GM18870 (cell line): ENCODE measurements around the gene CD84.
"Not testable (repeated sequence)": the region's sequence is repeated elsewhere in the genome, so short reads cannot be mapped to it uniquely, and the experiment has no call there.

Source experiments
- ATAC-seq: cut with Tn5 transposase; IDR thresholded peaks from one replicate; pipeline ENCODE4 v1.9.1; 2021; ENCODE audit warnings: moderate library complexity; ENCODE audit not compliant: unreplicated experiment

CD84 gene

DNA sequence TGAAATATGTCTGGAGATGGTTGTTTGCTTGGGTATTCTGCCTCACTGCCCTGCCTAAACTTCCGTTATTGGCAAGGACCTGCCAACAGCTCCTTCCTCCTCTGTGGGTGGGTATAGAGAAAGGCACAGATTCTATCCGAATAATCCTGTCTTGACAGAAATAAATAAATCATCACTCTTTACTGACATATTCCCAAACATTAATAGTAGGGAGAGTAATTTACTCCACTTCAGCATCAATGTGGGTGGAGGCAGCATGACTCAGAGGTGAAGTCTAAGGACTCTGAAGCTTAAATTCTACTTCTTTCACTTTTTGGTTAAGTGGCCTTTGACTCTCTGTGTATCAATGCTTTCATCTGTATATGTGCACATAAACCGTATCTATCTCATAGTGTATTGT lies 2.9 kb downstream of the CD84 start:
- ATAC-seq, result no peak

DNA sequence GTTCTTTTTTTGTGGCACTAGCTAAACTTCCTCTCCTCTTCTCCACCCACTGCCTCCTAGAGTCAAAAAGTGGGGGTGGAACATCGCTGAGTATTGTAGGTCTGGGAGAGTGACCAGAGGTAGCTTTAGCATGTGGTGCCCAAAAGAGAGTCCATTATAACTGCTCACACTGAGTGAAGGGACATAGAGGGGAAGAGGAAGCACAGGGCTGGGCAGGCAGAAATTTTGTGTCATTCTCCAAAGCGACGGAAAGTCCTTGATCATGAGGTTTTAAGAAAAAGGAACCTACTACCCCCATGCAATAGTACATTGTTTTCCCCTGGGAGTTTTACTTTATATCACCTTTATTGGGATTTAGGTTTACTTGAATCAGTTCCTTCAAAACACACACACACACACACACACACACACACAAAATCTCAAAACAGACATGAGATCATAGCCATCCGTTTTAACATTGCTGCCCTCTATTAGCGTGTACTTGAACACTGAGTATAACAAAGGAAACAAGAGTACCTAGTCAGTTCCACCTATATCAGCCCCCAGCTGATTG lies 4.1 kb downstream of the CD84 start:
- ATAC-seq, result no peak

- no peak for ATAC-seq
Observed at GRCh38 chr1:160570840-160571239, 8.5 kb downstream of the CD84 start.

DNA sequence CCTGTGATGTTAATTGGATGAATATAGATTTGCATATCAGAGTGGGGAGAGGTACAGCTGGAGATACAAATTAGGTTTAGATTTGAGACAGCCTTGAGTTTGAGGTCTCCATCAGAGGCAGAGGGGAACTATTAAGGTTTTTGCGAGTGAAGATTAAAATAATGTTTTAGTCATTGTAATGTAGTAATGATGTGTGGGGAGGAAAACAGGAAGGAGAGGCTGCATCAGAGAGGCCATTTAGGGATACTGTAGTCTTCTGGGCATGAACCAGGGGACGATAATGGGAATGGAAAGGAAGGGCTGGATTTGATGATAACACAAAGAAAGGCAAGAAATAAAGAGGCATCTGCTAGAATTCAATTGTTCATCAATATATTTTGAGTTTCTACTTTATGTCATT lies 9.5 kb downstream of the CD84 start:
- no peak for ATAC-seq

- ATAC-seq, result peak; percentile 60
Observed at GRCh38 chr1:160567858-160568682, 11.2 kb downstream of the CD84 start.

- no peak for ATAC-seq
Observed at GRCh38 chr1:160567341-160567740, 12.0 kb downstream of the CD84 start.

GRCh38 chr1:160565564-160565963 lies 13.7 kb downstream of the CD84 start:
- ATAC-seq, result no peak

GRCh38 chr1:160563230-160563629 lies 16.1 kb downstream of the CD84 start:
- ATAC-seq, result not testable (repeated sequence)

DNA sequence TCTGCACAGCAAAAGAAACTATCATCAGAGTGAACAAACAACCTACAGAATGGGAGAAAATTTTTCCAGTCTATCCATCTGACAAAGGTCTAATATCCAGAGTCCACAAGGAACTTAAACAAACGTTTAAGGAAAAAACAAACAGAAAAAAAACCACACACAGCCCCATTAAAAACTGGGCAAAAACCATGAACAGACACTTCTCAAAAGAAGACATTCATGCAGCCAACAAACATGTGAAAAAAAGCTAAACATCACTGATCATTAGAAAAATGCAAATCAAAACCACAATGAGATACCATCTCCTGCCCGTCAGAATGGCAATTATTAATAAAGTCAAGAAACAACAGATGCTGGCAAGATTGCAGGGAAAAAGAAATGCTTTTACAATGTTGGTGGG lies 16.6 kb downstream of the CD84 start:
- not testable (repeated sequence) for ATAC-seq

GRCh38 chr1:160560806-160561205 lies 18.5 kb downstream of the CD84 start:
- no peak for ATAC-seq

DNA sequence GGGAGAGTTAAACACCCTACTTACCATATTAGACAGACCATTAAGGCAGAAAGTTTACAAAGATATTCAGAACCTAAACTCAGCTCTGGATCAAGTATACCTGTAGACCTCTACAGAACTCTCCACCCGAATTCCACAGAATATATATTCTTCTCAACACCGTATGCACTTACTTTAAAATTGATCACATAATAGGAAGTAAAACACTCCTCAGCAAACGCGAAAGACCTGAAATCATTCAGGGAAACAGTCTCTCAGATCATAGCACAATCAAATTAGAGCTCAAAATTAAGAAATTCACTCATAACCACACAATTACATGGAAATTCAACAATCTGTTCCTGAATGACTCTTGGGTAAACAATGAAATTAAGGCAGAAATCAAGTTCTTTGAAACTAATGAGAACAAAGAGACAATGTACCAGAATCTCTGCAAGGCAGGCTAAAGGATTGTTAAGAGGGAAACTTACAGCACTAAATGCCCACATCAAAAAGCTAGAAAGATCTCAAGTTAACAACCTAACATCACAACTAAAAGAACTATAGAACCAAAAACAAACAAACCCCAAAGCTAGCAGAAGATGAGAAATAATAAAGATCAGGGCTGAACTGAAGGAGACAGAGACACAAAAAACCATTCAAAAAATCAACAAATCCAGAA lies 19.1 kb downstream of the CD84 start:
- no peak for ATAC-seq

- ATAC-seq, result not testable (repeated sequence)
Observed at GRCh38 chr1:160559437-160559836, 19.9 kb downstream of the CD84 start.

- no peak for ATAC-seq
Observed at GRCh38 chr1:160558660-160559380, 20.5 kb downstream of the CD84 start.

DNA sequence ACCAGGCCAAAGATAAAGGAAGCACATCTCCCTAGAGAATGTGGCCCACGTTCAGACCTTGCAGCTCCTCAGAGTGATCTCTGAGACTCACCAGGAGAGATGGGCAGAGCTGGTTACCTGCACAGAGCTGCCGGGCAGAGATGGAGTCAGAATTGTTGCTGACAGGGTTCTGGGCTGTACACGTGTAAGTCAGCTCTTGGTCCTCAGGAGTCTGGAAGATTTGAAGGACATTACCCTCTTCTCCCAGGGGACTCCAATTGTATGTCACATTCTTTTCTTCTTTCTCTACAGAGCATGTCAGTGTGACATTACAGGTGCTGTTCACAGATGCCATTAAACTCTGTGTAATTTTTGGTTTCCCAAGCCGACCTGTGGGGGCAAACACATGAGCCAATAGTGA lies 25.5 kb downstream of the CD84 start:
- ATAC-seq, result no peak

DNA sequence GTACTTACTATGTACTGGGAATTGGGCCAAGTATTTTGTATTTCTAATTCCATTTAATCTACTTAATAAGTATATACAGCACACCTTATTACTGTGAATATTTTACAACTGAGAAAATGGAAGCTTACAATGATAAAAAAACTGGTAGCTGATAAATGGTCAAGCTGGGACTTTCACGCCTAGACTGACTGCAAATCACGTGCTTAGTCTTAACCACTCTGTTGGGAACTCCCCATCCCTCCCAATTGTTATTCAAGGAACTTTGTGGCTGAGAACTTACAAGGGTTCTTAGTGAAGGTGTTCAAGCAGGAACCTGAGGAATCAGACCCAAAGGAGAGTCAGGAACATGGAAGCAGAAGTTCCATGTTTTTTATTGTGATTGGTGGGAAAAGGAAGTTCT lies 26.9 kb downstream of the CD84 start:
- no peak for ATAC-seq

DNA sequence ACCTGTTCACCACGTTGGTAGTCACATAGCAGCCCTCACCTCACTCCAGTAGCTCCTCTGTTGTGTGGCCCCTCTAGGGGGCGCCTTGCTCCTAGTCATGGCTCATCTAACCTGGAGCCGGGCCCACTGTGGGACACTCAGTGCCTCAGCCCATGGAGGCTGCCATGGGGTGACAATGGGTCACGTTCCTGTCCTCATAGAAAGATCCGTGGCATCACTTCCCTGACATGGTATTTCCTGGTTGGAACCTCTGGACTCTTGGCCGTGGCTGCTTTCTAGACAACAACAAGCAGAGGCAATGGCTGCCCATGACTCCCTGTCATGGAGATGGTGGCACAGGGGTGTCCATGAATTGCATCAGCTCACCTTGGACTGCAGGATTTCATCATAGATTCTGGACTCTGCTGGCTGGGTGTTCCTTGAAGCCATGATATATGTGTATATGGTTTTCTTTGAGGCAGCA lies 28.7 kb downstream of the CD84 start:
- no peak for ATAC-seq

DNA sequence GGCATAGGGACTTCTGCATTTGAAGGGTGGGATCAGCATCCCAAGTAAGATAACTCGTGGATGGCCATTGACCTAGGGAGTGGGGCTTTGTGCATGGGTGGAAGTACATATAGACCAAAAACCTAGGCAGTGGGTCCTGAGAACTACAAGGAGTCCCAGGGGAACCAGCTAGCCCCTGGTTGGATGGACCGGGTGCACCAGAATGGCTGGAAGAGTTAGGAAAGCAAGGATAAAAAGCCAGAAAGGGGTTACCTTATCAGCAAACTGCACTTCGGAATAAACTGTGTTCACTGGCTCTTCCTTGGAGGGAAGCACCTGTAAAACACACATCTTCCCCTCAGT lies 29.7 kb downstream of the CD84 start:
- no peak for ATAC-seq

DNA sequence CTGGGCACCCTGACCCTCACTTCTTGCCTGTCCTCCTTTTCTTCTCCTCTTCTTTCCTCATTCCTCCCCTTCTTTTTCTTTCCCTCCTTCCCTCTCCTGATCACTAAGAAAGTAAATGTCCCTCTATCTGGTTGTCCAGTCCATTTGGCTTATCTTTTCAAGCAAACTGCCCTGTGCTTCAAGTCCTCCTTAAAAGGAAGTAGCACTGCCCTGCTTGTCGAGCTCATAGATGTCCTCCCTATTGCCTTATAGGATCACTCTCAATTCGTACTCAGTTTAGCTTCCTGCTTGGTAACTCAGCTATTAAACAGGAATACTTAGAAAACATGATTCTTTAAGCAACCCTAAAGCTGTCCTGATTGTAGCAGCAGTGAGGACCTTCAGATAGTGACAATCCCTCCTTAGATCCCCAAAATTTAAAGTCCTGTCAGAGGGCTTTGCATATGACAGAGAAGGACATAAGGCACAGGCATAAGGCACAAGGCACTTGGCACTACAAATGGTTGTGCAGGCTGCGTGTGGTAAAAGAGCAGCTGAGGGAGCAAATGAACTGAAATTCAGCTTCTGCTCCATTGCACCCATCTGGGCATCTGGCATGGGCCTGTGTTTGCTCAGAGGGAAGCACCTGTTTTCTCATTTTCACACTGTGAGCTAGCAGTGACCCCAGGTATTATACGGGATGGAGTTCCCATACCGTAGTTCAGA lies 30.2 kb downstream of the CD84 start:
- ATAC-seq, result no peak

- ATAC-seq, result no peak
Observed at GRCh38 chr1:160548183-160548582, 31.1 kb downstream of the CD84 start.

GRCh38 chr1:160547422-160547821 lies 31.9 kb downstream of the CD84 start:
- ATAC-seq, result no peak

GRCh38 chr1:160546942-160547341 lies 32.4 kb downstream of the CD84 start:
- no peak for ATAC-seq
